ENCODE results near the gene HSD17B12. TPM values are rescaled to one million over a fixed set of nuclear protein-coding genes. Genes with fewer than 3 reads are reported as not detected.
A peak's percentile ranks its signal among the peaks of the same experiment; 100 is the strongest.

Gene HSD17B12
- total RNA-seq, 1 experiment from 2014 or later: 112 TPM

- H3K27ac ChIP-seq: no peak overlapping the region
- H3K4me1 ChIP-seq (replicated peaks; ENCODE audit: insufficient read depth): peaks cover 6% of the 10 kb centered on the region; the same call in 1 of the 2 replicates
- no peaks in the 10 kb centered on the region for H3K36me3 ChIP-seq (ENCODE audit: low read depth)
- H2AFZ ChIP-seq: peak overlapping the region; percentile 49; the same call in 1 of the 2 replicates
- DNase-seq: no peak
- no peaks in the 10 kb centered on the region for H4K20me1 ChIP-seq (ENCODE audit: insufficient read depth)
- TF ChIP-seq EZH2 (IDR thresholded peaks at IDR 0.05; ENCODE audit: low read depth) (no peak), CTCF (conservative IDR thresholded peaks at IDR 0.05) (no peak)
- H3K4me2 ChIP-seq: no peak overlapping the region
- no peaks in the 10 kb centered on the region for H3F3A ChIP-seq (ENCODE audit: insufficient read depth, low read depth)
- intact Hi-C loops (cut with micrococcal nuclease; ENCODE audit: unreplicated experiment): no loop called here
- no peak overlapping the region for H3K4me3 ChIP-seq
- POLR2A ChIA-PET (ENCODE audit: unreplicated experiment): no interaction called here
- no peaks in the 10 kb centered on the region for H3K79me2 ChIP-seq (ENCODE audit: low read depth)
- H3K9me2 ChIP-seq (ENCODE audit: insufficient read depth): no peaks in the 10 kb centered on the region; the same call in 1 of the 2 replicates
- no TSS peak for BruUV-seq (replicated peaks)
- CTCF ChIA-PET: interaction anchor here (0.5 to 0.6 kb wide), 2 partner anchors 60 to 1913 kb away, joined by 3 to 4 read pairs; no protein-coding TSS in a partner anchor
- peaks cover 23% of the 10 kb centered on the region; the same call in 1 of the 2 replicates for H3K27me3 ChIP-seq (ENCODE audit: insufficient read depth, low read depth)
- no peaks in the 10 kb centered on the region for H3K9me3 ChIP-seq (ENCODE audit: insufficient read depth, low read depth)
Measured at GRCh38 chr11:43638717-43639116, 41.8 kb upstream of the HSD17B12 start.

- no TSS peak for BruUV-seq (replicated peaks)
- no peak for DNase-seq
- Histone ChIP-seq H3K36me3 (ENCODE audit: low read depth) (no peaks in the 10 kb centered on the region), H3K27ac (no peak overlapping the region), H3K9me2 (ENCODE audit: insufficient read depth) (no peaks in the 10 kb centered on the region; the same call in 1 of the 2 replicates), H3K9me3 (ENCODE audit: insufficient read depth, low read depth) (no peaks in the 10 kb centered on the region), H3K4me3 (no peak overlapping the region), H3K27me3 (ENCODE audit: insufficient read depth, low read depth) (peaks cover 23% of the 10 kb centered on the region; the same call in 1 of the 2 replicates), H3K4me2 (no peak overlapping the region), H4K20me1 (ENCODE audit: insufficient read depth) (no peaks in the 10 kb centered on the region), H3F3A (ENCODE audit: insufficient read depth, low read depth) (no peaks in the 10 kb centered on the region), H2AFZ (peak overlapping the region; percentile 49; the same call in 1 of the 2 replicates), H3K4me1 (replicated peaks; ENCODE audit: insufficient read depth) (peaks cover 6% of the 10 kb centered on the region; the same call in 1 of the 2 replicates), H3K79me2 (ENCODE audit: low read depth) (peaks cover 1% of the 10 kb centered on the region)
- TF ChIP-seq EZH2 (IDR thresholded peaks at IDR 0.05; ENCODE audit: low read depth): no peak
- no peak for TF ChIP-seq CTCF (conservative IDR thresholded peaks at IDR 0.05)
- POLR2A ChIA-PET (ENCODE audit: unreplicated experiment): interaction anchor here (0.6 kb wide), 1 partner anchor 47 kb away, joined by 4 read pairs; no protein-coding TSS in a partner anchor
- CTCF ChIA-PET: no interaction called here
- intact Hi-C loops (cut with micrococcal nuclease; ENCODE audit: unreplicated experiment): no loop called here
Measured at GRCh38 chr11:43639224-43639623, 41.3 kb upstream of the HSD17B12 start.

- peaks cover 8% of the 10 kb centered on the region for H3K79me2 ChIP-seq (ENCODE audit: low read depth)
- ChIA-PET POLR2A (ENCODE audit: unreplicated experiment) (no interaction called here), CTCF (no interaction called here)
- no TSS peak for BruUV-seq (replicated peaks)
- H2AFZ ChIP-seq: no peak overlapping the region
- TF ChIP-seq CTCF (conservative IDR thresholded peaks at IDR 0.05) (no peak), EZH2 (IDR thresholded peaks at IDR 0.05; ENCODE audit: low read depth) (no peak)
- H3K4me1 ChIP-seq (replicated peaks; ENCODE audit: insufficient read depth): peaks cover 7% of the 10 kb centered on the region
- no peaks in the 10 kb centered on the region for H4K20me1 ChIP-seq (ENCODE audit: insufficient read depth)
- intact Hi-C loops (cut with micrococcal nuclease; ENCODE audit: unreplicated experiment): no loop called here
- H3K36me3 ChIP-seq (ENCODE audit: low read depth): no peaks in the 10 kb centered on the region
- no peaks in the 10 kb centered on the region; the same call in 1 of the 2 replicates for H3K9me2 ChIP-seq (ENCODE audit: insufficient read depth)
- H3K4me3 ChIP-seq: no peak overlapping the region
- no peak overlapping the region for H3K4me2 ChIP-seq
- DNase-seq: no peak
- peaks cover 23% of the 10 kb centered on the region; the same call in 1 of the 2 replicates for H3K27me3 ChIP-seq (ENCODE audit: insufficient read depth, low read depth)
- no peaks in the 10 kb centered on the region for H3K9me3 ChIP-seq (ENCODE audit: insufficient read depth, low read depth)
- no peak overlapping the region for H3K27ac ChIP-seq
- H3F3A ChIP-seq (ENCODE audit: insufficient read depth, low read depth): no peaks in the 10 kb centered on the region
Measured at GRCh38 chr11:43639920-43640319, 40.6 kb upstream of the HSD17B12 start.

Data from PC-9 (cell line).